Spinal cord (tissue), 10 donors: ENCODE results near the gene CSMD2. TPM values are rescaled to one million over a fixed set of nuclear protein-coding genes. Genes with fewer than 3 reads are reported as not detected.

ENCODE experiments used
- DNase-seq, 6 donors: peaks; one replicate each; pipeline versions ENCODE4 v3.0.0 to v3.0.0-alpha.2; 2013 to 2015; ENCODE audit warnings: low spot score in 6 of 6, low read depth in 4 of 6
- H3K27ac ChIP-seq: one replicate; pipeline ENCODE4 v1.5.1; 2013; ENCODE audit warnings: low read depth, low read length, control low read depth
- H3K27me3 ChIP-seq: one replicate; pipeline ENCODE4 v1.6.1; 2013; ENCODE audit warnings: low read length; ENCODE audit not compliant: control insufficient read depth, insufficient read depth
- H3K36me3 ChIP-seq: one replicate; pipeline ENCODE4 v1.6.1; 2013; ENCODE audit warnings: low read length; ENCODE audit not compliant: control insufficient read depth, insufficient read depth
- H3K4me1 ChIP-seq: one replicate; pipeline ENCODE4 v1.6.1; 2013; ENCODE audit warnings: low read length; ENCODE audit not compliant: control insufficient read depth, insufficient read depth
- H3K4me3 ChIP-seq: one replicate; pipeline ENCODE4 v1.5.1; 2013; ENCODE audit warnings: low read depth, low read length, control low read depth
- H3K9me3 ChIP-seq: one replicate; pipeline ENCODE4 v1.6.1; 2013; ENCODE audit warnings: low read length; ENCODE audit not compliant: control insufficient read depth, insufficient read depth
- WGBS: methylation state at CpG from one replicate; pipeline ENCODE4 v1.1.5; 2013; ENCODE audit warnings: missing lambda C conversion rate; ENCODE audit not compliant: insufficient coverage; 5-methylcytosine and 5-hydroxymethylcytosine counted together
- polyA plus RNA-seq, 2 donors: library from polyadenylated mRNA; unstranded; fragments of 120-200 nt; gene quantifications; one replicate each; pipeline ENCODE4 v1.2.1, GENCODE V29; 2013; ENCODE audit not compliant: insufficient read length in 2 of 2
- total RNA-seq, 2 donors: library from RNA; depleted of rRNA in 1 of 2; stranded (reverse); fragments of 120-200 nt in 1 of 2; fragments of >200 nt in 1 of 2; gene quantifications; one replicate each; pipeline versions ENCODE4 v1.2.3 to v1.2.4, GENCODE V29; 2013 to 2014
- donor health status: healthy.

CSMD2 gene
- total and polyA plus RNA-seq, 4 donors, result 16.0 to 26.4 (median 22.2) TPM

DNA sequence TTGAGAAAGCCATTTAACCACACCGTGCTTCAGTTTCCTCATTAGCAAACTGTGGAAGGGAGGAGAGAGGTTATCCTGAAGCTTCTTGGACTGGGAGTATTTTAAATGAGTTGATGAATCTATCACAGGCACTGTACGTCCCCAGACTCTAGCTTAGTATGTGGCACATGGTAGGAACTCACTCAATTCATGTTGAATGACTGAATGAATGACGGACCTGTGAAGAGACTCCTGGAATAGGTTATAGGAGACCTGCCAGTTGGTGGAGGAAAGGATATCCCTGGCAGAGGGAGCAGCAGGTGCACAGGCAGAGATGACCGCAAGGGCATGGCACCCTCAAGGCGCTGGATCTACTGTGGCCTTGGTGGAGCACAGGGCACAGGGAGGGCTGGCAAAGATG lies 182.6 kb downstream of the CSMD2 start:
- Histone ChIP-seq H3K4me3 (no peak overlapping the region), H3K36me3 (no peaks in the 10 kb centered on the region), H3K4me1 (peaks cover 48% of the 10 kb centered on the region), H3K27me3 (no peaks in the 10 kb centered on the region), H3K9me3 (no peaks in the 10 kb centered on the region), H3K27ac (no peak overlapping the region)
- WGBS, result 88% methylated on average over 4 of the region's 5 CpGs
- no peak for DNase-seq

GRCh38 chr1:33979341-33979740 lies 185.7 kb downstream of the CSMD2 start:
- H3K27me3 ChIP-seq, result no peaks in the 10 kb centered on the region
- peak in 2 of 6 donors; percentile 73 to 78 for DNase-seq
- H3K4me3 ChIP-seq, result no peak overlapping the region
- H3K4me1 ChIP-seq, result peaks cover 39% of the 10 kb centered on the region
- no peaks in the 10 kb centered on the region for H3K9me3 ChIP-seq
- WGBS, result 36% methylated on average over 3 of the region's 4 CpGs
- H3K36me3 ChIP-seq, result peaks cover 3% of the 10 kb centered on the region
- no peak overlapping the region for H3K27ac ChIP-seq

- DNase-seq, result no peak
- Histone ChIP-seq H3K4me1 (peaks cover 66% of the 10 kb centered on the region), H3K36me3 (peaks cover 5% of the 10 kb centered on the region), H3K27ac (no peak overlapping the region), H3K9me3 (no peaks in the 10 kb centered on the region), H3K4me3 (no peak overlapping the region), H3K27me3 (no peaks in the 10 kb centered on the region)
- WGBS, result 94% methylated on average over 2 of the region's 3 CpGs
These were observed 189.1 kb downstream of the CSMD2 start for GRCh38 chr1:33975961-33976360.

GRCh38 chr1:33973799-33974545 lies 191.1 kb downstream of the CSMD2 start:
- no peak overlapping the region for H3K4me3 ChIP-seq
- 33% methylated on average over 6 of the region's 8 CpGs for WGBS
- H3K4me1 ChIP-seq, result peaks cover 61% of the 10 kb centered on the region
- H3K27me3 ChIP-seq, result no peaks in the 10 kb centered on the region
- peaks cover 10% of the 10 kb centered on the region for H3K36me3 ChIP-seq
- peak overlapping the region; percentile 25 for H3K27ac ChIP-seq
- H3K9me3 ChIP-seq, result no peaks in the 10 kb centered on the region
- DNase-seq, result peak in 2 of 6 donors; percentile 72 to 75

- Histone ChIP-seq H3K4me1 (peaks cover 55% of the 10 kb centered on the region), H3K27me3 (no peaks in the 10 kb centered on the region), H3K9me3 (no peaks in the 10 kb centered on the region), H3K27ac (no peak overlapping the region), H3K36me3 (peaks cover 10% of the 10 kb centered on the region), H3K4me3 (no peak overlapping the region)
- WGBS, result 49% methylated on average over 8 of the region's 10 CpGs
- DNase-seq, result peak in 5 of 6 donors; percentile 61 to 93 (median 73)
These were observed 192.2 kb downstream of the CSMD2 start for GRCh38 chr1:33972676-33973395.

DNA sequence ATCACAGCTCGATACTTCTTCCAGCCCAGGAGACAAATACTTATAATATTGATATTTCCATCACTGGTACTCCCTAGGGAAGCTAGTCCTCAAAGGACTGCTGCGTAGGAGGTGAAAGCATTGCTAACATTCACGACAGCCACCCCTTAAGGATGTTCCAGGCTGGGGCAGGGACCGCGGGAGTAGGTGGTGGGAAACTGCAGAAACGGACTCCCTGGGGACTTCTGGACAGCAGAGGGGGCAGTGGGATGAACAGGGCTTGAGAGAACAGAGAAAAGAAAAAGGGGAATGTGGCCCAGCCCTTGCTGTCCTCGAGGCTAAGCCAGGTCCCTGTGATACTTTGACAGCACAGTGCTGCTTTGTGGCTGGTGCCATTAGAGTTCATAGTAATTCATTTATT lies 193.1 kb downstream of the CSMD2 start:
- Histone ChIP-seq H3K27ac (no peak overlapping the region), H3K36me3 (peaks cover 10% of the 10 kb centered on the region), H3K27me3 (no peaks in the 10 kb centered on the region), H3K9me3 (no peaks in the 10 kb centered on the region), H3K4me3 (no peak overlapping the region), H3K4me1 (peaks cover 55% of the 10 kb centered on the region)
- WGBS, result 67% methylated on average over 4 of the region's 7 CpGs
- DNase-seq, result no peak

DNA sequence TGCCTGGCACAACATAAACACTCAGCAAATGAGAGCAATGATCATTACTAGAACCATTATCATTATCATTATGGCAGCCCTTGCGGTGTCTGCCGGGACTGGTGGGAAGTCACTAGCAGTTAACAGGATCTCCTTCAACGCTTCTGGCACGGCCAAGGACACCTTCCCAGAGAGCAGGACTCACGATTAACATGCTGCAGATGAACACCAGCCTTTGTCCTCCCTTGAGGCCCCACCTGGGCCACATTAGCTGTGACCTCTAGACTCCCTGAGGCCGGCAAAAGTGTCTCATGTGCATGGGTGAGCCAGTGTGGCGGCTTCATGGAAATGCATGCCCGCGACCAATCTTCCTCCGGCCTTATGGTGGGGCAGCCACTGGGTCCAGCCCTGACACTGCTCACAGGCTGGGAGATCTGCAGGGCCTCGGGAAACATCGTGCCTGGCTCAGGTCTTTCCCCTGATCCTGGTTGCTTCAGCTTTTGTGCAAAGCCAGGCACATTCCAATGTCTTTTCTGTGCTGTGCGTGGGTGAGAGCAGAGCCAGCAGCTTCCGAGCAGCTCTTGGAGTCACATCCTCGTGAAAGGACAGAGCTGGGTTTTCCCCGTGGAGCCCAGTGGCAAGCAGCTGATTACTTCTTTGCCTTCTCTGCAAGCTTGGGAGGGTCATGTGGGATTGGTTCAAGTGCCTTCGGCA lies 193.9 kb downstream of the CSMD2 start:
- Histone ChIP-seq H3K27me3 (no peaks in the 10 kb centered on the region), H3K4me1 (peaks cover 53% of the 10 kb centered on the region), H3K9me3 (no peaks in the 10 kb centered on the region), H3K36me3 (peaks cover 10% of the 10 kb centered on the region), H3K27ac (peak overlapping the region; percentile 6), H3K4me3 (no peak overlapping the region)
- DNase-seq, result peak in 1 of 6 donors; percentile 61
- WGBS, result 59% methylated on average over 16 of the region's 17 CpGs

DNA sequence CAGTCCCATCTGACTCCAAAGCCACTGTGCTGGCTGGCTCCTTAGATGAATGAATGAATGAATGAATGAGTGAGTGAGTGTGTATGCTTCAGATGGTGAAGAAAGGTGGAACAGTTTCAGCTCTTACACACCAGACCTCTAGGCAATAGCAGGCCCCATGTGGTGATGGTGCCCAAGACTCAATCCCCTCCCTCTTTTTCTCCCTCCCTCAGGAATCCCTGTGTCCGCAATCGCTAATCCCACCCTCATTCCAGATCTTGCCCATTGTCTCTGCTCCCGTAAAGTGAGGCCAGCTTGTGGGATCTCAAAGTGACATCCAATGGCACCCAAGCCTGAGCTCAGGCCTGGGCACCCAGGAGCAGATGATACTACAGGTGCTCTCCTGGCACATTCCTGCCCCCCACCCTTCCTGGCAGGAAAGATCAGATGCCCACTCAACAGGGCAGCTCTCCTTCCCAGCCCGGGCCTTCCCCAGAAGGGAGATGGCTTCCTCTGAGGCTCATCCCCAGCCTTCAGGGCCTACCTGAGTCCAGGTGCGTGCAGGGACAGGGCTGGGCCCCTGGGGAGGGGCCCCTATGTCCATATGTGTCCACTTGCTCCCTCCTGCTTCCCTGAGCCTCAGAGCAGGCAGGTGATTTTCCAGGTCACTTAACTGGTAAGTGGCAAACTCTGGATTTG lies 194.7 kb downstream of the CSMD2 start:
- Histone ChIP-seq H3K36me3 (peaks cover 7% of the 10 kb centered on the region), H3K27ac (no peak overlapping the region), H3K4me1 (peaks cover 45% of the 10 kb centered on the region), H3K9me3 (no peaks in the 10 kb centered on the region), H3K4me3 (no peak overlapping the region), H3K27me3 (no peaks in the 10 kb centered on the region)
- no peak for DNase-seq
- WGBS, result 80% methylated on average over 5 of the region's 5 CpGs

DNA sequence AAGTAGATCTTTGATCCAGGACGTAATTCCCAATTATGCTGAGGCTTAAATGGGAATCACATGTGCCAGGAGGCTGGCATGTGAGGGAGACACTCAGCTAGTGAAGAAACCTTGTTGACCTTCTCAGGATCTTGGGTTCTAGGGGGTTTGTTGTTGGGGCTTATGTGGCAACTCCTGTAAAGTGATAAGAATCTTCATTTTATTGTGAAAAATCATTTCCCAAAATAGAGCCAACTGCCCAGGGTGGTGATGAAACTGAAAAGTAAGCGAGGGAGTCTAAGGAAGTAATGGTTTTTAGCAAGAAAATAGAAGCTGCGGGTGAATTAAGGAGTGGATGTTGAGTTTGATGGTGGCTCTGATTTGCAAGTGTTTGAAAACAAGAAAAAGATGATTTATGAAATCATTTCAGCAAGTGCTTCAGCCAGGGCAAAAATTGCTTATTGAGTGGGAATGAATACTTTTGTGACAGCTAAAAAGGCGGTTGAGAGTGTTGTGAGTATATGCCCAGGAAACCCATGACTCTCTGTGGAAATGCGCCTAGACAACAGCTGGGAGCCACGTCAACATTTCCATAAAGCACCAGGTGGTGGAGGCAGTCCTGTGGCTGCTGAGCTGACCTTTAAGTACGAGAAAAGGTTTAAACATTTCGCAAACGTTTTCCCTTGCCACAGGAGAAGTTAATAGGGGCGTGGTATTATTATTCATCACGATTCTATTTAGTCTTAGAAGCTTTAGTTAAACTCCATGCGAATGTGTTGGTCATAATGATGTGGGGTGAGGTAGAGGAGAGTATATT lies 198.5 kb downstream of the CSMD2 start:
- H3K9me3 ChIP-seq, result no peaks in the 10 kb centered on the region
- 81% methylated on average over 7 of the region's 12 CpGs for WGBS
- no peak overlapping the region for H3K4me3 ChIP-seq
- DNase-seq, result no peak
- peaks cover 12% of the 10 kb centered on the region for H3K4me1 ChIP-seq
- H3K27me3 ChIP-seq, result no peaks in the 10 kb centered on the region
- no peak overlapping the region for H3K27ac ChIP-seq
- peaks cover 7% of the 10 kb centered on the region for H3K36me3 ChIP-seq
